Left ventricle myocardium inferior (tissue), 1 donor: ENCODE measurements around the gene DNAL1. TPM values are rescaled to one million over a fixed set of nuclear protein-coding genes. Genes with fewer than 3 reads are reported as not detected.

Experiments used
- DNase-seq: peaks from one replicate; pipeline ENCODE4 v3.0.0-alpha.2; 2020
- H3K27ac ChIP-seq: fragments of 200-600 bp; replicated peaks from 2 replicates; pipeline ENCODE4 v1.8.0; 2021
- H3K27me3 ChIP-seq: fragments of 200-600 bp; 2 replicates; pipeline ENCODE4 v1.8.0; 2021; ENCODE audit warnings: low read depth
- H3K36me3 ChIP-seq: fragments of 200-600 bp; 2 replicates; pipeline ENCODE4 v1.8.0; 2021
- H3K4me1 ChIP-seq: fragments of 200-600 bp; 2 replicates; pipeline ENCODE4 v1.8.0; 2021
- H3K4me3 ChIP-seq: fragments of 200-600 bp; 2 replicates; pipeline ENCODE4 v1.8.0; 2021; ENCODE audit warnings: mild to moderate bottlenecking, moderate library complexity
- H3K9me3 ChIP-seq: fragments of 200-600 bp; replicated peaks from 2 replicates; pipeline ENCODE4 v1.8.0; 2021
- intact Hi-C: fragments of 100-400 bp; cut with micrococcal nuclease; formaldehyde crosslinking; loops from one replicate; pipeline ENCODE4 v1.11.0; 2022
- total RNA-seq: library from RNA; stranded (reverse); fragmentation: NEBNext Ultra II Directional; extraction: Animal tissue kit (Norgen Biotek cat#: 25700); gene quantifications from one replicate; pipeline ENCODE4 v1.2.1, GENCODE V29; 2021
- TF ChIP-seq, protein P1 (sequence below): fragments of 200-600 bp; IDR thresholded peaks from 2 replicates; pipeline ENCODE4 v1.8.0; 2021; ENCODE audit warnings: antibody characterized with exemption, mild to moderate bottlenecking, borderline replicate concordance
- donor health status: DM: no; HTN: yes; CAD: no; lungs with severe emphysema.

Gene DNAL1
- total RNA-seq, 1 donor from 2014 or later: 15.2 TPM

- intact Hi-C loops: no loop called here
- Histone ChIP-seq H3K9me3 (peaks cover 3% of the 10 kb centered on the region), H3K4me1 (no peaks in the 10 kb centered on the region), H3K4me3 (no peak overlapping the region), H3K27me3 (no peaks in the 10 kb centered on the region), H3K27ac (no peak overlapping the region), H3K36me3 (peaks cover 30% of the 10 kb centered on the region)
- TF ChIP-seq, protein P1, sequence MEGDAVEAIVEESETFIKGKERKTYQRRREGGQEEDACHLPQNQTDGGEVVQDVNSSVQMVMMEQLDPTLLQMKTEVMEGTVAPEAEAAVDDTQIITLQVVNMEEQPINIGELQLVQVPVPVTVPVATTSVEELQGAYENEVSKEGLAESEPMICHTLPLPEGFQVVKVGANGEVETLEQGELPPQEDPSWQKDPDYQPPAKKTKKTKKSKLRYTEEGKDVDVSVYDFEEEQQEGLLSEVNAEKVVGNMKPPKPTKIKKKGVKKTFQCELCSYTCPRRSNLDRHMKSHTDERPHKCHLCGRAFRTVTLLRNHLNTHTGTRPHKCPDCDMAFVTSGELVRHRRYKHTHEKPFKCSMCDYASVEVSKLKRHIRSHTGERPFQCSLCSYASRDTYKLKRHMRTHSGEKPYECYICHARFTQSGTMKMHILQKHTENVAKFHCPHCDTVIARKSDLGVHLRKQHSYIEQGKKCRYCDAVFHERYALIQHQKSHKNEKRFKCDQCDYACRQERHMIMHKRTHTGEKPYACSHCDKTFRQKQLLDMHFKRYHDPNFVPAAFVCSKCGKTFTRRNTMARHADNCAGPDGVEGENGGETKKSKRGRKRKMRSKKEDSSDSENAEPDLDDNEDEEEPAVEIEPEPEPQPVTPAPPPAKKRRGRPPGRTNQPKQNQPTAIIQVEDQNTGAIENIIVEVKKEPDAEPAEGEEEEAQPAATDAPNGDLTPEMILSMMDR: no peak
- no peak for DNase-seq
Measured at GRCh38 chr14:73685328-73685727, 40.5 kb downstream of the DNAL1 start.

DNA sequence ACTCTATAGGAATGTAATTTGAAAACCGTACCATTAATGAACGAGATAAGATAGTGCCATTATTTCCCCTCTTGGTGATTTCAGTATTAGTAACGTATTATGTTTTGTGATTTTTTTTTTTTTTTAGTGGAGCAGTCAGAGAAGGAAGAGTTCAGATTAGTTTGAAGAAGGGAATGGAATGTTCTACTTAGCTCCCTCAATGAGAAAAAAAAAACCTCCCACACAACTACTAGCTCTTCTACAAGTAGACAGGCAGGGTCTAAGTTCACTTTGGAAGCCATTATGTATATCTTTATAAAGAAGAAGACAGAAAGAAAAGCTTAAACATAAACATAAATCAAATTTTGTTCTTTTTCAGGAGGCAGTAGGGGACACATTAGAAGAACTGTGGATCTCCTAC is 42.1 kb downstream of the DNAL1 start:
- Histone ChIP-seq H3K36me3 (peaks cover 42% of the 10 kb centered on the region), H3K9me3 (peaks cover 3% of the 10 kb centered on the region), H3K27ac (no peak overlapping the region), H3K4me1 (no peaks in the 10 kb centered on the region), H3K27me3 (no peaks in the 10 kb centered on the region), H3K4me3 (no peak overlapping the region)
- TF ChIP-seq, protein P1: no peak
- intact Hi-C loops: no loop called here
- no peak for DNase-seq

GRCh38 chr14:73694083-73694482 is 49.3 kb downstream of the DNAL1 start:
- Histone ChIP-seq H3K36me3 (peaks cover 56% of the 10 kb centered on the region), H3K27ac (no peak overlapping the region), H3K4me3 (no peak overlapping the region), H3K4me1 (no peaks in the 10 kb centered on the region), H3K9me3 (no peaks in the 10 kb centered on the region), H3K27me3 (no peaks in the 10 kb centered on the region)
- DNase-seq: no peak
- TF ChIP-seq, protein P1: no peak
- intact Hi-C loops: no loop called here

DNA sequence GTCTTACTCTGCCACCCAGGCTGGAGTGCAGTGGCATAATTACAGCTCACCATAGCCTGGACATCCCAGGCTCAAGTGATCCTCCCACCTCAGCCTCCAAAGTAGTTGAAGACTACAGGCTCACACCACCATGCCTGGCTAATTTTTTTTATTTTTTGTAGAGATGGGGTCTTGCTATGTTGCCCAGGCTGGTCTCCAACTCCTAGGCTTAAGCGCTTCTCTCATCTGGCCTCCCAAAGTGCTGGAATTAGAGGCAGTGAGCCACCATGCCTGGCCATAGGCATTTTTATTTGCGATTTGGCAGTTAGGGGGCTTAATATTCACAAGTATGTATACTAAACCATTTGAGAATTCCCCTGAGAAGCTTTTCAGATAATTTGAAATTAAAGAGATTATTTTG is 50.3 kb downstream of the DNAL1 start:
- Histone ChIP-seq H3K4me1 (no peaks in the 10 kb centered on the region), H3K27me3 (no peaks in the 10 kb centered on the region), H3K9me3 (no peaks in the 10 kb centered on the region), H3K27ac (no peak overlapping the region), H3K4me3 (no peak overlapping the region), H3K36me3 (peaks cover 47% of the 10 kb centered on the region)
- TF ChIP-seq, protein P1: no peak
- DNase-seq: no peak
- intact Hi-C loops: no loop called here

DNA sequence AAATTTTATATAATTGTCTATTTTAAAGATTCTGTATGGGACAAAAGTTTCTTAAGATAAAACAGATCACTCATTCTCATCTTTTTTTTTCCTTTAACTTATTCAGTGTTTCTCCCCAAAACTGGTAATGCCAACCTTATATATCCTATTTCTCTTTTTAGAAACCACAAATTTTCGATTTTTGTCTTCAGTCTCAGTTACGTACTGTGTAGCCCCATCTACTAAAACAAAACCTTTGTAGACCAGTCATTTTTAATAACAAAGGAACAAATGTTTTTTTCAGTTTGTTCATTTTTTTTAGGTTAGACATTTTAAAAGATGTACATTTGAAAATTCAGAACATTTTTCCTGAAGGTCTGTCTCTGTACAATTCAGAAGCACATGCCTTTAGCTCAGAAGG is 51.2 kb downstream of the DNAL1 start:
- no peak for DNase-seq
- Histone ChIP-seq H3K27ac (no peak overlapping the region), H3K9me3 (no peaks in the 10 kb centered on the region), H3K4me3 (no peak overlapping the region), H3K4me1 (no peaks in the 10 kb centered on the region), H3K27me3 (no peaks in the 10 kb centered on the region), H3K36me3 (peaks cover 39% of the 10 kb centered on the region)
- TF ChIP-seq, protein P1: no peak
- intact Hi-C loops: no loop called here
